Natural killer cell treated with Interleukin-12 subunit alpha and Interleukin-12 subunit beta and Interleukin-15 and Interleukin-18, amount 100 ng/mL, for 72 hours (primary cell): ENCODE data around the gene C19orf81. TPM values are rescaled to one million over a fixed set of nuclear protein-coding genes. Genes with fewer than 3 reads are reported as not detected.
"Not testable (repeated sequence)": the region's sequence is repeated elsewhere in the genome, so short reads cannot be mapped to it uniquely, and the experiment has no call there.

Experiments used
- ATAC-seq, 2 donors: fragments of 150-1000 bp; cut with Tn5 transposase in 1 of 2; sonication (Bioruptor Pico), chemical (Tn5 transposase) in 1 of 2; 2 replicates each; pipeline ENCODE4 v1.10.0; 2021
- DNase-seq: peaks from one replicate; pipeline ENCODE4 v3.0.0; 2022; ENCODE audit warnings: low spot score
- H3K27ac Mint-ChIP-seq, 2 donors: 1 replicate in 1 of 2; 2 replicates in 1 of 2; pipeline ENCODE4 v1.8.0; 2022; ENCODE audit warnings: mixed read lengths in 2 of 2, mild to moderate bottlenecking in 1 of 2, moderate library complexity in 1 of 2
- H3K27me3 Mint-ChIP-seq, 2 donors: 1 replicate in 1 of 2; 2 replicates in 1 of 2; pipeline ENCODE4 v1.8.0; 2022; ENCODE audit warnings: mixed read lengths in 2 of 2
- H3K36me3 Mint-ChIP-seq: one replicate; pipeline ENCODE4 v1.8.0; 2022; ENCODE audit warnings: mixed read lengths
- H3K4me1 Mint-ChIP-seq, 2 donors: 1 replicate in 1 of 2; 2 replicates in 1 of 2; pipeline ENCODE4 v1.8.0; 2022; ENCODE audit warnings: low read depth in 2 of 2, mixed read lengths in 2 of 2, mild to moderate bottlenecking in 1 of 2
- H3K4me3 Mint-ChIP-seq: one replicate; pipeline ENCODE4 v1.8.0; 2022; ENCODE audit warnings: mixed read lengths
- H3K9me3 Mint-ChIP-seq: 2 replicates; pipeline ENCODE4 v1.8.0; 2022; ENCODE audit warnings: mixed read lengths
- total RNA-seq, 2 donors: library from RNA; stranded (reverse); gene quantifications; one replicate each; pipeline ENCODE4 v1.2.3, GENCODE V29; 2022

Gene C19orf81
- not detected for total RNA-seq

GRCh38 chr19:50649433-50650391, at the start of gene C19orf81:
Gene C19orf81 (plus strand): TSS chr19:50649445. CDS start chr19:50649445, 0 bp downstream.
- no peak within 1 kb of the TSS for H3K27ac Mint-ChIP-seq
- DNase-seq (no peak), ATAC-seq (no peak)
- H3K4me1 Mint-ChIP-seq: no peaks in the 10 kb centered on the region
- H3K4me3 Mint-ChIP-seq: no peak within 1 kb of the TSS
- peaks cover 24 to 46% of the 10 kb centered on the region in 2 donors for H3K27me3 Mint-ChIP-seq
- no peaks in the 10 kb centered on the region for H3K9me3 Mint-ChIP-seq
- H3K36me3 Mint-ChIP-seq: peaks cover under 1% of the 10 kb centered on the region

GRCh38 chr19:50601407-50602088, 47.7 kb upstream of the C19orf81 start:
- Mint-ChIP-seq H3K27me3 (peaks cover 28 to 41% of the 10 kb centered on the region in 2 donors), H3K4me1 (no peaks in the 10 kb centered on the region), H3K27ac (no peak overlapping the region), H3K9me3 (no peaks in the 10 kb centered on the region), H3K36me3 (no peaks in the 10 kb centered on the region), H3K4me3 (no peak overlapping the region)
- DNase-seq (no peak), ATAC-seq (no peak)

GRCh38 chr19:50602089-50602422, 47.2 kb upstream of the C19orf81 start:
- Mint-ChIP-seq H3K9me3 (no peaks in the 10 kb centered on the region), H3K4me1 (peaks cover 0 to under 1% of the 10 kb centered on the region in 2 donors), H3K27me3 (peaks cover 29 to 44% of the 10 kb centered on the region in 2 donors), H3K27ac (no peak overlapping the region), H3K36me3 (peaks cover 1% of the 10 kb centered on the region), H3K4me3 (no peak overlapping the region)
- DNase-seq (no peak), ATAC-seq (no peak)

GRCh38 chr19:50602496-50602895, 46.7 kb upstream of the C19orf81 start:
- Mint-ChIP-seq H3K36me3 (peaks cover 5% of the 10 kb centered on the region), H3K27me3 (peaks cover 33 to 48% of the 10 kb centered on the region in 2 donors), H3K27ac (no peak overlapping the region), H3K9me3 (peaks cover 3% of the 10 kb centered on the region), H3K4me1 (peaks cover 0 to 5% of the 10 kb centered on the region in 2 donors), H3K4me3 (no peak overlapping the region)
- DNase-seq (no peak), ATAC-seq (no peak)

- H3K27ac Mint-ChIP-seq: no peak overlapping the region
- H3K4me3 Mint-ChIP-seq: no peak overlapping the region
- H3K27me3 Mint-ChIP-seq: peaks cover 36 to 52% of the 10 kb centered on the region in 2 donors
- H3K9me3 Mint-ChIP-seq: peaks cover 3% of the 10 kb centered on the region
- H3K36me3 Mint-ChIP-seq: peaks cover 7% of the 10 kb centered on the region
- DNase-seq: no peak
- no peak for ATAC-seq
- H3K4me1 Mint-ChIP-seq: peaks cover 0 to 7% of the 10 kb centered on the region in 2 donors
Measured at GRCh38 chr19:50602935-50603334, 46.3 kb upstream of the C19orf81 start.

GRCh38 chr19:50604264-50605073, 44.8 kb upstream of the C19orf81 start:
- ATAC-seq: not testable (repeated sequence)

GRCh38 chr19:50606059-50606836, 43.0 kb upstream of the C19orf81 start:
- H3K9me3 Mint-ChIP-seq, ATAC-seq, DNase-seq, H3K27ac Mint-ChIP-seq, H3K4me3 Mint-ChIP-seq, H3K36me3 Mint-ChIP-seq: not testable (repeated sequence)
- H3K4me1 Mint-ChIP-seq: peaks cover 5 to 13% of the 10 kb centered on the region in 2 donors
- H3K27me3 Mint-ChIP-seq: peaks cover 34 to 36% of the 10 kb centered on the region in 2 donors

More at GRCh38 chr19:50604264-50605073, 44.8 kb upstream of the C19orf81 start:
- DNase-seq, H3K4me3 Mint-ChIP-seq, H3K9me3 Mint-ChIP-seq, H3K27ac Mint-ChIP-seq, H3K36me3 Mint-ChIP-seq: not testable (repeated sequence)
- Mint-ChIP-seq H3K4me1 (peaks cover 5 to 13% of the 10 kb centered on the region in 2 donors), H3K27me3 (peaks cover 38 to 50% of the 10 kb centered on the region in 2 donors)

- Mint-ChIP-seq H3K36me3 (peaks cover 7% of the 10 kb centered on the region), H3K4me1 (peaks cover 5 to 13% of the 10 kb centered on the region in 2 donors), H3K27me3 (peaks cover 24 to 29% of the 10 kb centered on the region in 2 donors), H3K9me3 (peaks cover 3% of the 10 kb centered on the region), H3K27ac (no peak overlapping the region), H3K4me3 (peak overlapping the region; percentile 41)
- ATAC-seq (no peak), DNase-seq (no peak)
Measured at GRCh38 chr19:50607388-50607787, 41.9 kb upstream of the C19orf81 start.

- H3K9me3 Mint-ChIP-seq: peaks cover 3% of the 10 kb centered on the region
- H3K27me3 Mint-ChIP-seq: peaks cover 17 to 24% of the 10 kb centered on the region in 2 donors
- no peak overlapping the region for H3K27ac Mint-ChIP-seq
- ATAC-seq (peak; percentile 88 to 90), DNase-seq (peak; percentile 80)
- peak overlapping the region; percentile 41 for H3K4me3 Mint-ChIP-seq
- peaks cover 7% of the 10 kb centered on the region for H3K36me3 Mint-ChIP-seq
- H3K4me1 Mint-ChIP-seq: peaks cover 5 to 13% of the 10 kb centered on the region in 2 donors
Measured at GRCh38 chr19:50607874-50608785, 41.1 kb upstream of the C19orf81 start.

GRCh38 chr19:50612504-50613404, 36.5 kb upstream of the C19orf81 start:
- not testable (repeated sequence) for H3K9me3 Mint-ChIP-seq, ATAC-seq, H3K4me3 Mint-ChIP-seq, H3K27me3 Mint-ChIP-seq, DNase-seq, H3K27ac Mint-ChIP-seq, H3K36me3 Mint-ChIP-seq, H3K4me1 Mint-ChIP-seq

GRCh38 chr19:50618379-50618778, 30.9 kb upstream of the C19orf81 start:
- H3K36me3 Mint-ChIP-seq, ATAC-seq, H3K4me1 Mint-ChIP-seq: not testable (repeated sequence)

More at GRCh38 chr19:50618379-50618778, 30.9 kb upstream of the C19orf81 start:
- not testable (repeated sequence) for H3K27ac Mint-ChIP-seq, H3K4me3 Mint-ChIP-seq, H3K9me3 Mint-ChIP-seq, DNase-seq, H3K27me3 Mint-ChIP-seq
